Tibial nerve (tissue), 4 donors: ENCODE data around the gene CYP2U1.

Experiments
- CTCF ChIP-seq, 5 experiments: fragments of 200-600 bp in 3 of 5; fragments of 450-650 bp in 2 of 5; sonication (generic) in 3 of 5; IDR thresholded peaks; one replicate each; pipeline ENCODE4 v1.5.1; 2016 to 2019; ENCODE audit warnings: antibody characterized with exemption in 5 of 5, mild to moderate bottlenecking in 3 of 5, moderate library complexity in 2 of 5
- EP300 ChIP-seq, 2 donors: sonication (generic); formaldehyde crosslinking; IDR thresholded peaks; one replicate each; pipeline ENCODE4 v1.6.1; 2017; ENCODE audit warnings: antibody characterized with exemption in 2 of 2, mild to moderate bottlenecking in 1 of 2
- POLR2A ChIP-seq, 2 donors: fragments of 450-650 bp; IDR thresholded peaks; one replicate each; pipeline ENCODE4 v1.6.1; 2017; ENCODE audit warnings: antibody characterized with exemption in 2 of 2, mild to moderate bottlenecking in 2 of 2, moderate library complexity in 2 of 2

- no peak for TF ChIP-seq CTCF (IDR thresholded peaks at IDR 0.05)
- TF ChIP-seq POLR2A (IDR thresholded peaks at IDR 0.05) = no peak
- no peak for TF ChIP-seq EP300 (IDR thresholded peaks at IDR 0.05)
These were observed 14.5 kb downstream of the CYP2U1 start for GRCh38 chr4:107945809-107946208.
